HepG2 (cell line): ENCODE results near the gene CARD9. TPM values are rescaled to one million over a fixed set of nuclear protein-coding genes. Genes with fewer than 3 reads are reported as not detected.

Source experiments
- AHR ChIP-seq: IDR thresholded peaks from 2 replicates; pipeline ENCODE4 v1.6.1; 2018; ENCODE audit warnings: missing genetic modification reagents, missing compliant biosample characterization
- BCL3 ChIP-seq: sonication (generic); formaldehyde crosslinking; IDR thresholded peaks from 2 replicates; pipeline ENCODE4 v1.5.1; 2020; ENCODE audit warnings: mild to moderate bottlenecking, missing genetic modification reagents, moderate library complexity
- CREBL2 ChIP-seq: sonication (generic); formaldehyde crosslinking; IDR thresholded peaks from 2 replicates; pipeline ENCODE4 v1.8.1; 2023; ENCODE audit warnings: missing genetic modification reagents, mild to moderate bottlenecking, borderline replicate concordance
- DMAP1 ChIP-seq: IDR thresholded peaks from 2 replicates; pipeline ENCODE4 v1.6.1; 2016
- EED ChIP-seq: sonication (generic); formaldehyde crosslinking; IDR thresholded peaks from 2 replicates; pipeline ENCODE4 v1.5.0; 2020; ENCODE audit warnings: mild to moderate bottlenecking, missing genetic modification reagents
- KMT2A ChIP-seq: sonication (generic); formaldehyde crosslinking; IDR thresholded peaks from 2 replicates; pipeline ENCODE4 v1.4.0; 2020; ENCODE audit warnings: missing genetic modification reagents
- LCORL ChIP-seq, 2 experiments: fragments of 450-650 bp in 1 of 2; sonication (generic) in 1 of 2; formaldehyde crosslinking in 1 of 2; IDR thresholded peaks; 2 replicates each; pipeline versions ENCODE4 v1.5.0 to v1.6.1; 2017 to 2020; ENCODE audit warnings: antibody characterized with exemption in 1 of 2, missing genetic modification reagents in 1 of 2
- MNT ChIP-seq: fragments of 450-650 bp; IDR thresholded peaks from 2 replicates; pipeline ENCODE4 v1.6.1; 2016
- NCOR1 ChIP-seq: fragments of 200-600 bp; sonication (generic); IDR thresholded peaks from 2 replicates; pipeline ENCODE4 v1.7.0; 2017; ENCODE audit warnings: antibody characterized with exemption, low read length, borderline replicate concordance
- NFKB2 ChIP-seq: sonication (generic); formaldehyde crosslinking; IDR thresholded peaks from 2 replicates; pipeline ENCODE4 v1.4.0; 2020; ENCODE audit warnings: missing genetic modification reagents, borderline replicate concordance
- PHF5A ChIP-seq: IDR thresholded peaks from one replicate; pipeline ENCODE4 v1.6.1; 2018; ENCODE audit warnings: low read depth, missing genetic modification reagents; ENCODE audit not compliant: unreplicated experiment
- RXRA ChIP-seq: sonication (generic); formaldehyde crosslinking; IDR thresholded peaks from 2 replicates; pipeline ENCODE4 v1.5.1; 2020; ENCODE audit warnings: missing genetic modification reagents
- SALL1 ChIP-seq: sonication (generic); formaldehyde crosslinking; IDR thresholded peaks from 2 replicates; pipeline ENCODE4 v1.8.0; 2022; ENCODE audit warnings: mild to moderate bottlenecking, missing genetic modification reagents
- U2AF1 ChIP-seq: fragments of 200-400 bp; formaldehyde crosslinking; optimal IDR thresholded peaks from 2 replicates; pipeline ENCODE3; 2017; ENCODE audit warnings: mild to moderate bottlenecking, low read depth, low read length
- ZBTB2 ChIP-seq: sonication (generic); formaldehyde crosslinking; IDR thresholded peaks from 2 replicates; pipeline ENCODE4 v1.8.0; 2022; ENCODE audit warnings: low read depth, missing genetic modification reagents
- ZNF121 ChIP-seq: sonication (generic); formaldehyde crosslinking; IDR thresholded peaks from 2 replicates; pipeline ENCODE4 v1.5.0; 2020; ENCODE audit warnings: mild to moderate bottlenecking, missing genetic modification reagents
- ZNF501 ChIP-seq: sonication (generic); formaldehyde crosslinking; IDR thresholded peaks from 2 replicates; pipeline ENCODE4 v1.5.1; 2020; ENCODE audit warnings: mild to moderate bottlenecking, moderate library complexity, missing genetic modification reagents
- ZNF556 ChIP-seq: sonication (generic); formaldehyde crosslinking; IDR thresholded peaks from 2 replicates; pipeline ENCODE4 v1.4.0; 2020; ENCODE audit warnings: mild to moderate bottlenecking, missing genetic modification reagents, borderline replicate concordance
- ZNF558 ChIP-seq: sonication (generic); formaldehyde crosslinking; IDR thresholded peaks from 2 replicates; pipeline ENCODE4 v1.9.0; 2022; ENCODE audit warnings: mild to moderate bottlenecking, missing genetic modification reagents, borderline replicate concordance
- ZSCAN20 ChIP-seq: sonication (generic); formaldehyde crosslinking; IDR thresholded peaks from 2 replicates; pipeline ENCODE4 v1.4.0; 2020; ENCODE audit warnings: missing genetic modification reagents, mild to moderate bottlenecking, borderline replicate concordance
- polyA plus RNA-seq, 8 experiments: library from polyadenylated mRNA; depleted of rRNA in 3 of 8; stranded (reverse) in 7 of 8; unstranded in 1 of 8; fragments of >200 nt; fragmentation: Illumina TruSeq in 4 of 8; extraction: Trizol in 4 of 8; gene quantifications; 2 replicates each; pipeline versions ENCODE4 v1.2.1 to v1.2.3, GENCODE V29; 2011 to 2016; ENCODE audit warnings: low read depth in 4 of 8, missing spikeins in 1 of 8, mixed read lengths in 1 of 8; ENCODE audit not compliant: insufficient read depth in 1 of 8
- total RNA-seq, 5 experiments: library from RNA; depleted of rRNA; stranded (reverse); fragments of >200 nt; fragmentation: Illumina TruSeq; extraction: Trizol; gene quantifications; 2 replicates each; pipeline ENCODE4 v1.2.3, GENCODE V29; 2016; ENCODE audit warnings: low read depth in 1 of 5

The CARD9 gene
- total and polyA plus RNA-seq, 2 of the 13 experiments (the other 11 are each of a cell fraction or from before 2014, with no cell fraction given), result 3.3 to 7.4 TPM

DNA sequence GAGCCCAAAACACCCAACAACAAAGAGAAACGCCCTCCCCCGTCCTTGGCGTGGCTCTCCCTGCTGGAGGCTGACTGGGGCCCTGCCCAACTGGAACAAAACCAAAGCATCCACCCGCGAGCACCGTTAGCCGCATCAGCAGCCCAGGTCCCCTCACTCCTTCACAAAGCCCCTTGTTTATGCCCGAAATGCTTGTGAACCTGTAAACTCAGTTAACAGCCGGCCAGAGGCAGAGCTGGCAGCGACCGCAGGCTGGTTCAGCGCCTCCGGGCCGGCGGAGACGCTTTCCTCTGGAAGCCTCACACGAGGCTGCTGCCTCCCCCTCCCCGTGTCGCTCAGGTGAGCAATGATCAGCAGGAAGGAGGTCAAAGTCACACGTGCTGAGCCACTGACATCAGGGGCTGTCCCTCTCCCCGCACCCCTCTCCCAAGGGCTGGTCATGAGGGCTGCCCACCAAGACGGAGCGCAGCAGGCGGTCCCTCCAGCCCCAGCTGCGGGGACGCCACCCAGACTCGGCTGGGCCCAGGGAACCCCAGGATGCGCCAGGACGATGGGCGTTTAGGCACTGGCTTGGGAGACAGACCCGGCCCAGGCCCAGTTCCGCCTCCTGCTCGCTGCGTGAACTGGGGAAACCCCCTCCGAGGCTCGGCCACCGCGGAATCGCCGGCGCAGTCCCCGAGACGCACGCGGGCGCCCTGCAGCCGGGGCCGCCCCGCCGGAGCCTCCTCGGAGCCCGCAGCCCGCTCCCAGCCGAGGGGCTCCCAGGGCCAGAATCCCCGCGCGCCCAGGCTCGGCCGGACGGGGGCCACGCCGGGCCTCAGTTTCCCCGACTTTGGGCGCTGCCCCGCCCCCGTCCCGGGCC is 25.9 kb upstream of the CARD9 start (continued):
- TF ChIP-seq ZNF121 (CRISPR knock-in tag) (no peak), BCL3 (CRISPR knock-in tag) (0 out of 2 replicates have a peak, but pooled peaks have one; percentile 79), NFKB2 (CRISPR knock-in tag) (no peak), ZNF501 (CRISPR knock-in tag) (no peak), LCORL (IDR thresholded peaks at IDR 0.05) (no peak), LCORL (CRISPR knock-in tag; IDR thresholded peaks at IDR 0.05) (no peak), MNT (no peak), NCOR1 (no peak), ZSCAN20 (CRISPR knock-in tag) (peak; percentile 32; the same call in 1 of the 2 replicates), ZBTB2 (CRISPR knock-in tag) (no peak), RXRA (CRISPR knock-in tag) (peak; percentile 55; the same call in 1 of the 2 replicates), PHF5A (no peak), DMAP1 (CRISPR knock-in tag) (peak; percentile 46), KMT2A (CRISPR knock-in tag) (no peak), AHR (CRISPR knock-in tag) (0 out of 2 replicates have a peak, but pooled peaks have one; percentile 20), ZNF558 (CRISPR knock-in tag) (peak; percentile 85; the same call in 1 of the 2 replicates), SALL1 (CRISPR knock-in tag) (peak; percentile 6; the same call in 1 of the 2 replicates), CREBL2 (CRISPR knock-in tag) (0 out of 2 replicates have a peak, but pooled peaks have one; percentile 19), U2AF1 (no peak), EED (CRISPR knock-in tag) (peak; percentile 36; the same call in 1 of the 2 replicates), ZNF556 (0 out of 2 replicates have a peak, but pooled peaks have one; percentile 19)
